GM18951 (cell line): Measurements from ENCODE around the gene PRKN.

Experiments
- POLR2A ChIP-seq: IDR thresholded peaks from 4 replicates; pipeline ENCODE4 v1.6.1; 2011; ENCODE audit warnings: mild to moderate bottlenecking; ENCODE audit not compliant: insufficient read length, insufficient read depth; ENCODE audit errors: extremely low read depth
- in situ Hi-C: fragments of 300-500 bp; cut with MboI; formaldehyde crosslinking; loops from one replicate; pipeline ENCODE4 v1.12.0; 2022; ENCODE audit warnings: low sequenced_read_pairs, mixed read lengths, inconsistent platforms; ENCODE audit not compliant: unreplicated experiment

Gene PRKN

DNA sequence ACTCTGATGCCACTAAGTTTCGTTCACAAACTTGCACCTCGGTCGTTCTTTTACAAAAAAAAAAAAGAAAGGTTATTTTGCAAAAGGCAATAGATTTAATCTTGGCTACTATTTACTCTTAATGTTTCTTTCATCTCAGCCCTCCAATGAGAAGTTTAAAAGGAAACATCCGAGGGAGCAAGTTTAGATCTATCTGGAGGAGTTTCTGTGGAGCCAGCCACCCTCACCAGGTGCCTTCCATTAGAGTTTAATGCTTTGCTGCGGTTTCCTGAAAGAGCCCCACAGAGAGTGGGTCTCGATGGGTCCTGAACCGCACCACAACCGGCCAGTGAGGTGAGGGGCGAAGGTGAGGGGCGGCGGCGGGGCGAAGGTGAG is 632 bp downstream of the PRKN start:
- in situ Hi-C loops, result no loop called here
- TF ChIP-seq POLR2A, result no peak

DNA sequence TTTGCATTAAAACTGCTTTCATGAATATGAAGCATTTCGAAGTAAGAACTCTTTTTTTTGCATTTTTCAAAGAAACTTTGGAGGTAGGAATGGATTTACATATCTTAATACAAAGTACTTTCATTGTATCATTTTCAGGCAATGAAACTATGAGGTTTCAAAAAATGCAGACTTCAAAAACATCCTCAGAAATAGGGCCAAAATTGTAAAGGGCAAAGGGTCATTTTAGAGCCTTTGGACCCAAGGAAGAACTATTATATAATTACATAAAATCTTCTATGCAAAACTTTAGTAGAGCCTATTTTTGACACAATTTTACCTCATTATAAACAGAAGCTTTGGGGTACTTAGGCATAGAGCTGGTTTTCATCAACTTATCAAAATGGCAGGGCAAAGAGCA is 4.9 kb downstream of the PRKN start:
- TF ChIP-seq POLR2A, result no peak
- in situ Hi-C loops, result no loop called here

DNA sequence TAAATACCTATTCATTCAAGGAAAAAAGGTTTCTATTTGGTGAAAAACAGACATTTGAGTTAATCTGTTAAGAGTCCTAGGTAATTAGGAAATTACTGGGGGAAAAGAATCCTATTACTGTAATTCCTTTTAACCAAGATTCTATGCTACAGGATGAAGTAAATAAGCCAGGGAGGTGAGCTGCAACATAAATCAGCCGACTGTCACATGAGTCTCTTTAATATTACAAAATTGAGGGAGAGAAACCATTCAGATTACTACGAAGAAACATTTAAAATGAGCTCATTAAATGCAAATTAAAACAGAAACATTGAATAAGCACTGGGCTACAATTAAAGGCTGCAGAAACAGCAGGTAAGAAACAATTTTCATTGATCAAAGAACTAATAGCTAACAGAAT is 5.3 kb downstream of the PRKN start:
- in situ Hi-C loops, result no loop called here

DNA sequence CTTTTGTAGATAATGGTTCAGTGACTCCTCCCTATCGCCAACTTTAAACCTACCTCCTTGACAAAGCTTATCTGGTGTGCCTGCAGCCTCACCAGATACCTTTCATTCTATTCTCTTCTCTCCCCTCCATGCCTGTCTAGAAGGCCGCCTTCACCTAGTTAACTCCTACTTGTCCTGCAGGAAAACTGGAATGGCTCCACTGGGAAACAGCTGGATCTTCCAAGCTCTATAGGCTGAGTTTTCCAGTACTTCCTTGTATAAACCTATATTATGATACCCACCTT is 6.2 kb downstream of the PRKN start:
- in situ Hi-C loops, result no loop called here
- no peak for TF ChIP-seq POLR2A

More for the DNA sequence above, 5.3 kb downstream of the PRKN start:
- no peak for TF ChIP-seq POLR2A

DNA sequence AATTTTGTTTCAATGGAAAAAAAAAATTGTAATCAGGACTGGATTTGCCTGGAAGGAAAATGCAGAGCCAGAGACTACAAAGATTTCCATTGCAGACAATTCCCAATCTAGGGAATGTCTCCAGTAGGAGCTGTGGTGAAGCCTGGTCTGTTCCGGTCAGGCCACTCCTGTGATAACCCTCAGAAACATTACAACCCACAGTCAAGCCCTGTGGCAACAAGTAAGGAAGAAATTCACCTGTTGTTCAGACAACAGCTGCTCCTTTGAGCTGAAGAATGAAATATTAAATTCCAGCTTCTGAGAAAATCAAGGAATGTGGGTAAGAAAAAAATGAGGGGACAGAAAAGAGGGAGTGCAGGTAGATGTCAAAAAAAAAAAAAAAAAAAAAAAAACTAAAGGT is 8.0 kb downstream of the PRKN start:
- TF ChIP-seq POLR2A, result no peak
- in situ Hi-C loops, result no loop called here

DNA sequence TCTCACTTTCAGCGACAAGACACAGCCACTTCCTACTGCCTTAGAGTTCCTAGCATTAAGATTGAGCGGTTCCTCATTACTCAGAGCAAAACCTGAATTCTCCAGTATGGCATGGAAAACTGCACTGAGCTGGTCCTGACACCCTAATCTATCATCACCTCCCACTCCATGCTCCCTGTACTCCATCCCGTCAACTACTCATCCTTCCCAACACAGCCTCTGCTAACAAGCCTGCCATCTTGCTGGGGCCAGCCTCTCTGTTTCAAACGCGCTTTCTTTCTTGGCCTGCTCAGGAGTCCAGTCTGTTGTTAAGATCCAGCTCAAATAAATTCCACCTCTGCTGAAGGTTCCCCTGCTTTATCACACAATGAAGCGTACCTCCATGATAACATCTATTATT is 12.0 kb downstream of the PRKN start:
- TF ChIP-seq POLR2A, result no peak
- in situ Hi-C loops, result no loop called here

DNA sequence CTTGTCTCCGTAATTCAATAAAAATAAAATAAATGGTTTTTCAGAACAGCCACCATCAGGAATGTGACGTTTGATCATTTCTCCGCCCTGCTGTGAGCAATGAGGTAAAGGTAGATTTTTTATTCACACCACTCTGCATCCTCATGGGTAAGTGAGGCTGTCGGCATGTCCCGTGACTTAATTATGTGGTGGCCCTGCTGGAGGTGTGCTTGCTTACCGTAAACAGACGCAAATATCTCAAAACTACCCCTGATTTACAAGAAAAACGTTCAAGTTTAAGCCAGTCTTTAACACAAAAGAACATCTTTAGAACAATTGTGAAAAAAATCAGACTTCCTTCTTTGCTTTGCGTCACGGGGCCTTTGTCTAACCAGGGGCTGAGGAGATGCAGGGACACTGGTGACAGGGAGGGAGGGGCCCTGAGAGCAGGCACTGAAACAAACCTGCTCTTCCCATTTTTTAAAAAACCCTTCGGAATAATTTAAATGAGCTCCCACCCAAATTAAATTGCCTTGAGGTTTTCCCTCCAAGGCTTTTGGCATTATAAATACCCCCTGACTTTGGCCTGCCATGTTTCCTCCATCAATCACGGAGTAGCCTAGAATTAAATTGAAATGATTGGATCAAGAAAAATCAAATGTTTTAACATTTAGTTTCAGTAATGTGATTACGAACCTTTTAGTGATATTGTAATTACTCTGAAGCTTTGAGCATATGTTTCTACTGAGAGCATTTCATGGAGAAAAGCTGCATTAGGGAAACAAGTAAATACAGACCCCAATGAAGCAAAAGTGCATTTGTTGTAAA is 13.4 kb downstream of the PRKN start:
- in situ Hi-C loops, result no loop called here
- no peak for TF ChIP-seq POLR2A

DNA sequence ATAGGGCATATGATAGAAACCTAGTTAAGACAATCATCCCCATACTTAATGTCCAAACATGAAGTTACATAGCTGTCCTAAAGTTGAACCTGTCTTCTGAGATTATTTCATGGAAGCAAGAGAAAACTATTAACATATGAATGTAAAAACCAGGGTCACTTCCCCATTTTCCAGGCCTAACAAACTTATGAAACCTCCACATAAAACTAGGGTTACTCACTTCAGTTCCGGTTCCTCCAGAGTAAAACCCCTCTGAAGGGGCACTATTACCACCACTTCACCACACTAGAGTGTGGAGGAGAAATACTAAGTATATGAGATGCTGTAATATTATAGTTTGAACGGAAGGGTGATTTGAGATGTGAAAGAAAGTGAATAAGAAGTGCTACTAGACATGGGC is 14.9 kb downstream of the PRKN start:
- in situ Hi-C loops, result no loop called here
- TF ChIP-seq POLR2A, result no peak

DNA sequence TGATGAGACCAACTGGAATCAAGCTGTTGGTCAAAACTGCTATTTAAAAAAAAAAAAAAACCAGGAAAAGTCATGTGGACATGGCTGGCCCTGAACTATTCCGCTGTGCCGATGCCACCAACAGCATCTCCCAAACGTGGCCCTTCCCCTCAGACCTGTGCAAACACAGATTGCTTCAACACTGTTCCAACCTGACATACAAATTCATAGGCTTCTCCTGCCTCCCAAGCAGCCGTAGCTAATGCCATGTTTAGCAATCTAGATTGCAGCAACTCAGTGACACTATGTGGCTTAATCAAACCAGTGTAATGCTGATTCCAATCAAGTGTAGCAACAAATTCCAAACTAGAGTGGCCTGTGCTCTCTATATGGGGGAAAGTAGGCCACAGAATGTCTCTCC is 16.2 kb downstream of the PRKN start:
- in situ Hi-C loops, result no loop called here
- TF ChIP-seq POLR2A, result no peak

DNA sequence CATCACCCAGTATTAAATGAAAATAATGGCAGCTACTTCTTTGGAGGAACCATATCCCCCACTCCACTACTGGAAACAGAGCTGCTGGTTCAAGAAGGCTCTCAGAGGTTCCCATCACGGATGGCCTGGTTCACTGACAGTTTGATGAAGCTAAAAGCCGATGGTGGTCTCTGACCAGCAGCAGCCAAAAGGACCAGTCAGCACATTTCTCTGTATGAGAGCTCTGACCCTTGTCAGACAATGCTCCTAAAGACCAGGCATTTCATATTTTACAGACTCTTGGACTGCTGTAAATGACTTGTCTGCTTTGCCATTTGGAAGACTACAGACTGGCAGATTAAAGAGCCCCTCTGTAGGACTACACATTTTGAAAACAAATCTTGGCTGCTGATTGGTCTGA is 16.6 kb downstream of the PRKN start:
- in situ Hi-C loops, result no loop called here
- TF ChIP-seq POLR2A, result no peak

DNA sequence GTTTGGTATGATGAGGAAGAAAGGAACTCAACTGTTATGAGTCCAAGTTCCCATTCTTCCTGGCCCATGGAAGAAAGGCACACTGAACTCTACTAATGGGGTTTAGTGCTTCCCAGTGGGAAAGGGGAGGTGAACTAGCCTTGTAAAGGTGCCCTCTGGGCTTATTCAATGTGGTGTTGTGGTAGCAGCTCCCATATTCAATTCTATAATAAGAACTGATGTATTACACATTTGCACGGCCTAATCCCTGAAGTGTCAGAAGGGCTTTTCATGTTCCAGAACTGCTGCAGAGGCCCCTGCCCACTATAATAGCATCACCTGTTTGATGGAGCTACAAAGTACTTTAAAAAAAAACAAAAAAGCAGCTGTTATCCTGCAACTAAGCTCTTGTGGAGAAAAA is 17.1 kb downstream of the PRKN start:
- in situ Hi-C loops, result no loop called here
- no peak for TF ChIP-seq POLR2A

DNA sequence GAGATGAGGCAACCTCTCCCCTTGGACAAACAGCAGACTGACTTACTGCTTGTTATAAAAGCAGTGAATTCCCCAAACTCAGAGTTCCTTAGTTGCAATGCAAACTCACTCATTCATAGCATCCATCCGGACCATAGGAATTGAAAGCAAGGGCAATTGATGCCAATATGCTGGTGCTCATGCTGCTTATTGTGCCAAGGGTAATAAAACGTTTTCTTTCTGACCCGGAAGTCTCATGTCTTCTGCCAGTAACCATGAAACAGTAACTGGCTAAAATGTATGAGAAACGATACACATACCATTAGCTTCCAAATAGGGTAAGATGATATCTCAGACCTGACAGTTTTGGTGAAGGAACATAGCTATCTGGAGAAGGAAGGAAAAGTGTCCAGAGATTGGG is 18.1 kb downstream of the PRKN start:
- in situ Hi-C loops, result no loop called here
- TF ChIP-seq POLR2A, result no peak

DNA sequence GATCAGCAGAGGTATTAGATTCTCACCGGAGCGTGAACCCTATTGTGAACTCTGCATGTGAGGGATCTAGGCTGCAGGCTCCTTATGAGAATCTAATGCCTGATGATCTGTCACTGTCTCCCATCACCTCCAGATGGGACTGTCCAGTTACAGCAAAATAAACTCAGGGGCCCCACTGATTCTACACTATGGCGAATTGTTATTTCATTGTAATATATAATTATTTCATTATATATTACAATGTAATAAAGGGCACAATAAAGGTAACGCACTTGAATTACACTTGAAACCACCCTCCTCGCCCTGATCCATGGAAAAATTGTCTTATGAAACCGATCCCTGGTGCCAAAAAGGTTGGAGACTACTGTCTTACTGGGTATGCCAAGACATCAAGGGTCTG is 18.6 kb downstream of the PRKN start:
- in situ Hi-C loops, result no loop called here
- no peak for TF ChIP-seq POLR2A

DNA sequence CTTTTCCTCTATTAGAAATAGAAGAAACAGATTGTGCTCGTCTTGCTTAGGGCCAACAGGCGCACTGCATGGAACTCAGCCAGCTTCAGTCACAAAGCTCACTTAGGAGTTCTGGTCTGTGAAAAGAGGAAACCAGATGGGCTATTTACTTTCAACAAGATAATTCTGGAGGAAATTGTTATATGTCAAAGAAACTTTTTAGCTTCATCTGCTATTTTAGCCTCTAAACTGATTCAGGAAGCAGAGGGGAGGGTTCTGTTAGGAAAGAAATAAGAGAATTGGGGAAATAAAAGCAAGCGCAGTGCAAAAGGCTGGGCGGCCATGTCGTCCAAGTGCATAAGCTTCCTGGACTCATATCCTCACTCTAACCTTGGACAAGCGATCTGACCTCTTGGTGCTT is 21.3 kb downstream of the PRKN start:
- in situ Hi-C loops, result no loop called here
- no peak for TF ChIP-seq POLR2A

DNA sequence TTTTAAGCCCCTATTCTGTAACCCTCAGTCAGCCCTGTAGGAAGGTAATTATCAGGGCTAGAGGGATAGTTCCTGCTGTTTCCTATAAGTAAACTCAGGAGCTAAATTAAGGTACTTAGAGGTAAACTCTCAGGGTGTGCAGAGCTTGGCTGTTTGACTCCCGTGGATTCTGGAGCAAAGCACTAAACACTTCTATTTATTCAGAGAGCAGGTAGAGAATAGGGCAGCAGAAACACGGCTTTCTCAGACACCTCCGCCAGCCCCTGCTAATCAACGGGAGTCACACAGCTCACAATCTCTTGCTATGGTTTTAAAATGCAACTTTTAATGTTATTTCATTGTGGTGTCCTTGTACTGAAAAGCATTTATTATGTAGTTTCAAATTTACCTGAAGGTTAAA is 21.8 kb downstream of the PRKN start:
- in situ Hi-C loops, result no loop called here
- no peak for TF ChIP-seq POLR2A
